HUDEP-2 (cell line): ENCODE measurements around the gene PSMB3.

Experiments
- DNase-seq, 76 experiments: peaks; one replicate each; lab custom pipeline; 2025; ENCODE audit not compliant: unreplicated experiment in 76 of 76; lab: John Stamatoyannopoulos, UW

The PSMB3 gene

DNA sequence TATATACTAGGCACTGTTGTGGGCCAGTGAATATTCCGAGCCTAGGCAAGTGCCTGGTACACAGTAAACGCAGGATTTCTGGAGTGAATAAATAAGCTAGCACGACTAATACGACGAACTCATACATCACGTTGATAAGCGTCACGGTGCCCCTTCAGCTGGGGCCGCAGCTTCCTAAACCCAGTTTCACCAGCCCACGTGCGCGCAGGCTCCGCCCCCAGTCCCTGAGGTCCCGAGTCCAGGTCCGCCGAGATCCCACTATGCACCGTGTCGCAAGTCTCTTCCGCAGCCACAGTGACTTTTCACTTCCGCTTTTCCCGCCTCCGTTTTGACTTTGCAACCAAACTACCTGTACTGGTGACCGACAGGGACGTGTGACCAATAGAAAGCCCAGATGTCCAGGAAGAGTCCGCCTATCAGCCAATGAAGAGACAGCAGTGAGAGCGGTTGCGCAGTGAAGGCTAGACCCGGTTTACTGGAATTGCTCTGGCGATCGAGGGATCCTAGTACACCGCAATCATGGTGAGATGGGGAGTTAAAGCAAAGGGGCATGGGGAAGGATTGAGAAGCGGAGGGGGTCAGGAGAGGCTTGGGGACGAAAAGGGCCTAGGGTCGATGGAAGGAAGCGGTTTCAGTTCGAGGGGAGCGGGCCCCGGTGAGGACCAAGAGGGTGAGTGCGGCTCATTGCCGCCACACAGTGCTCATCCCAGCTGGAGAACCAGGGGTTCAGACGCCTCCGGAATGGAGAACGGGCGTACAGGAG is at the start of gene PSMB3:
Gene PSMB3, plus strand, starts transcription at position 434 of the 763 bp plus-strand sequence. Its CDS starts 86 bp downstream, at position 520.
- DNase-seq = peak in 75 of 76 experiments; percentile 68 to 99 (median 97)

DNA sequence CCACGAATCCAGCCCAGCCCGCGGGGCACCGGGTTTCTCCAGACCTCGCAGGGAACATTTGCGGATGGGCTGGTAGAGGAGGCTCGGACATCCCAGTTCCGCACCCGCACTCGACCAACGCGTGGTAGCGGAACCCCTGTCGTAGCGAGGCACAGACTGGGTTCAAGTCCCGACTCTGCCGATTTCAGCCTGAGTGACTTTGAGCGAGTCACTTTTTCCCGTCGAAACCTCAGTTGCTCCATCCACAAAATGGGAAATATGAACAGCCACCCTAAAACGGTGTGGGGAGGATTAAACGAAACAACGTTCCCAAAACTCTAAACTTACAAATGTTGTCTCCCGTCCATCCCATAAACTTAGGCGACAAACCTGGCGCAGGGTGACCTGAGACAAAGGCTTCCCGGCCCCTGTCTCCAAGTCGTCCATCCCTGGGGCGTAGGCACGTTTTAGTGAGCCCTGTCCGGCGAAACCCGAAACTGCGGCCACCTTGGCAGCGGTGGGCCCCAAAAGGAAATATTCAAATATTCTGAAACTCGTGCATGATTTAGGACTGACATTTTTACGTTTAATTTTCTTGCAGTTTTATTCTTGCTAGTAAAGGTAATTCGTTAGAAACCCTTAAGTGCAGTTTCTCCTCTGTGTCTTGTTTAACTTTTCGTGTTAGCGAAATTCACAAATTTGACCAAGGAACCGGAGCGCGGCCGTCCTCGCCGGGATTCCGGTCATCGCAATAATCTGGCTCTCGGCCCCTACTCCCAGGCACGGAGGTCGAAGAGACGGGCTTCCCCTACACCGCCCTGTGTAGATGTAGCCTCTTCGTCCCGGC is 49.4 kb upstream of the PSMB3 start:
- peak in 28 of 76 experiments; percentile 11 to 61 (median 38) for DNase-seq

DNA sequence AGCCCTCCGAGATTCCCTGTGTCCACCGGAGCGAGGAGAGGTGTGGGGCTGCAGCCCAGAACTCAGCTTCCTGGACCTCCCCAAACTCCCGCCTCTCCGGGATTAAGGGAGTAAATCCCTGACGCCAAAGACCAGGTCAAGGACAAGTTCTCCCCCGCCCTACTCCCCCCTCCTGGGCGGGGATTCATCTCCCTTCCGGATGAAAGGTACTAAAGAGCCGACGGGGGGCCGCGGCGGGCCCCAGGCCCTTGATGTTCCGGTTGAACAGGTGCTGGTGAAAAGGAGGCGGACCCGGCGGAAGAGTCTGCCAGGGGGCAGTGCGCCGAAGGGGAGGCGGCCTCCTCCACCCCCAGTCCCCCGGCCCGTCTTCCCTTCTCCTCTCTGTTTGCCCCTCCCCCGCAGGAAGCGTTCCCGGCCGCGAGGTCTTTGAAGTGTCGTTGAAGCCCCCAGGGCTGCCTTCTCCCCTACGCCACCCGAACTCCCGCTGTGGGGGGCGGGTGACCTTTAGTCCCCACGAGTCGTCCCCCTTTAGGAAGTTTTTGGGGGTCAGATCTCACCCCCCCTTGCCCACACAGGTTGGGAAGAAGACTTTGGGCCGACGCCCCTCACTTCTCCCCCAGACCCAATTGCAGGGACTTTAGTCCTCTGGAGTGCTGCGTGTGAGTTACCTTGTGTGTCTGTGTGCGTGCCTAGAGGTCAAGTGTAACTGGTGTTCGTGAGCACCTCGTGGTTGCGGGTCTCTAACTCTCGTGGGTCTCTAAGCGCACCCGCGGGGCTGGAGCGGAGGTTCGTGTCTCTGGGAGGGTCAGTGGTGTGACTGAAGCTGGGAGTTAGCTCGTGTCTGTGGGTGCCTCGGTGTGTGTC is 48.6 kb upstream of the PSMB3 start:
- DNase-seq = peak in 66 of 76 experiments; percentile 5 to 80 (median 54)

DNA sequence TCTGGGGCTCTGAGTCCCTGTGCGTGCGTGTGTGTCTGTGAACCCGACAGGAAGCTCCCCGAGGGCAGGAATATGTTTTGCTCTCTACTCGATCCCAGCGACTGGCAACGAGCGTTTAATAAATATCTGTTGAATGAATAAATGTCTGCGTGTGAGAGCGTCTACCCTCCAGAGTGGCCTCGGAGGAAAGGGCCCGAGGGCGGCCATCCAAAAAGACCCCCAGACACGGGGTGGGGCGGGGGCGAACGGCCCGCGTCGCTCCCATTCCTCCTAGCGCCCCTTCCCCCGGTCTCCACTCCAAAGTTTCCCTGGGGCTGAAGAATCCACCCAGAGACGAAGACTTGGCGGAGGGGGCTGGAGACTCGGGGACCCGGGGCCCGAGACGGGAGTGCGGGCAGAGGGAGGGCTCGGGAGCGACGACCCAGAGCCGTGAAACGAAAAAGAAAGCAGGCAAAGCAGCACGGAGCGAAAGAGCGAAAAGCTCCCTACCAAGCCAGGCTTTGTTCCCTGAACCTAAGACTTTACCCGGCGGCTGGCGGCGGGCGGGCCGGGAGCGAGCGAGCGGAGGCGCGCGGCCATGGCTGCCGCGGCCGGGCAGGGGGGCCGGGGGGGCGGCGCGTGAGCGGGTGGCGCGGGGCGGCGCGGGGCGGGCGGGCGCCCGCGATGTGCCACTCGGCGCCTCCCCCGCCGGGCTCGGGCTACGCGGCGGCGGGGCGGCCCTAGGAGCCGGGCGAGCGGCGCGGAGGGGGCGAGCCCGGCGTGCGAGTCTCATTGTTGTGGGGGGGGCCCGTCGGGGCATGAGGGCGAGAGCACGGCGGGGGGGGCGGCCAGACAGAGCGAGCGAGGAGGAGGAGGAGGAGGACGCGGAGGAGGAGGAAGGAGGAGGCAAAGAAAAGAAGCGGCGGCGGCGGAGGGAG is 47.7 kb upstream of the PSMB3 start, which contains the start of gene MLLT6:
Gene MLLT6, plus strand, starts transcription at position 668 of the 917 bp plus-strand sequence. CDS start 360 bp downstream, outside the sequence.
- DNase-seq = peak in 59 of 76 experiments; percentile 16 to 77 (median 55)

GRCh38 chr17:38705523-38705802 is 47.1 kb upstream of the PSMB3 start:
- DNase-seq = peak in 1 of 76 experiments; percentile 44

DNA sequence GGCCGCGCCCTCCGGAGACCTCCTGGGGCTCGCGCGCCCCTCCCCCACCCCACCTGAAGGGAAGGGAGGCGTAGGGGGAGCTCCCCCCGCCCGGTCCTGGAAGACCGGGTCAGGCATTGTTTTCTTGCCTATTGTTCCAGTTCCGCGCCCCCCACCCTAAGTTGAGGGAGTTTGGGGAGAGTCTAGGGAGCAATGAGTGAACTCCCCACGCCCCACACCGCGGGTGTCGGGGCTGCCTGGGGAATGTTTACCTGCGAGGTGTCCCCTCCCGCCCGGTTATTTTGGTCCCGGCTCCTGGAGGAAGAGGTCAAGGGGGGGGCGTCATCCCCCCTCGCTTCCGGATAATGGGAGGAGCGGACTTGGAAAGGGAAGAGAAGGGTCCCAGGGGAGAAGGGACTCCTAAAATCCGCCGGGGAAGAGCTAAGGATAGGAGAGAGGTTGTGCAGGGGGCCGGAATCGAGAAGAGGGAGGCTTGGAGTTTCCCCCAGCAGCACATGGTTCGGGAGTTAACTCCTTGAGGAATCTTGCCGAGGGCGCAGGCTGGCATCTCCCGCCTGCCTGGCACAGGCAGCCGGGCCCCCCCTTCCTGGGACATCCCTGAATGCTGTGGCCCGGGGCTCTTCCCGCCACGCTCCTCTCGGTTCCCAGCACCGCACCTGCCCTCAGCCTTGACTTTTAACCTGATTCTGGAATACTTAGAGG is 46.6 kb upstream of the PSMB3 start:
- no peak for DNase-seq

GRCh38 chr17:38706505-38707216 is 45.9 kb upstream of the PSMB3 start:
- DNase-seq = no peak

GRCh38 chr17:38707678-38708351 is 44.7 kb upstream of the PSMB3 start:
- DNase-seq = no peak

- DNase-seq = no peak
Measured at GRCh38 chr17:38709104-38709820, 43.3 kb upstream of the PSMB3 start.

DNA sequence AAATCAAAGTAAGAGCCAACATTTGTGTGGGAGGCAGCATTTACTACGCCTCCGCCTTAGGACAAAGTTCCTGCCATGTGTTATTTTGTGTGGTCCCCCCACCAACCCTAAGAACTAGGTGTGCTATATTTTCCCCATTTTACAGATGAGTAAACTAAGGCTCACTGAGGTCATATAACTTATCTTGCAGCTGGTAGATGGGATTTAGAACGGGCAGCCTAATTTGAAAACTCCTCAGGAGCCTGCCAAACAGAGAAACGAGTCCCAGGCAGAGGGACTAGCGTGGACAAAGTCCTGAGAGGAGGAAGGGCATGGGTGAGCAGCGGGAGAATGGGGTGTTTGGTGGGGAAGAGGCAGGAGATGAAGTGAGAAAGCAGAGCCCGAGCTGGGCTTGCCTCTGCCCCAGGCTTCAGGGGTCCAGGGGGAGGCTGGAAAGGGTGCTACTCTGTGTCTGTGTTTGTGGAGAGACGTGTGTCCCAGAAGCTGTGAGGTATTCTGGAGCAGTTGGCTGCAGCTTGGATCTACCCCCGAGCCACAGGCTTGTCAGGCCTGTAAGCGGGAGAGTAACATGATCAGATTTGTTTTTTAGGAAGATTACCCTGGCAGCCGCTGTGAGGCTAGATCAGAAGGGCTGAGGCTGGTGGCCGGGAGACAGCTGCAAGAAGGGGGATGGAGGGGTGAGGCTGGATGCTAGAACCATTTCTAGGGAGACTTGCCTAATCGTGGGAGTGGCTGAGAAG is 42.5 kb upstream of the PSMB3 start:
- DNase-seq = no peak

GRCh38 chr17:38710604-38710962 is 42.0 kb upstream of the PSMB3 start:
- DNase-seq = no peak

DNA sequence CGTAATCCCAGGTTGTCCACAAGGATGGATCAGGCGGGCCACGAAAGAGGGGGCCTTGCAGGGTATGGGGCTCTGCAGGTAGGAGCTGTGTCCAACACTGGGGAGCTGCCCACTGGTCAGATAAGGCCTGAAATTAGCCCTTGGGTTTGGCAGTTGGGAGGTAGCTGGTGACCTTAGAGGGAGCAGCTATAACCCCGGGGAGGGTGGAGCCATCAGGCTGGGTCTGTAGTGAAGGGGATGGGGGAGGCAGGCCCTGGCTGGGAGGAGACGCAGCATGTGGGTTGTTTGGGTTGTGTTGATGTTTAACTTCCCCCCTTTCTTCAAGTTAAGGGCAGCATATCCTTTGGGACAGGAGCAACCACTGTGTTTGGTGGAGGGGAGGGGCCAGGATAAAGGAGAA is 41.6 kb upstream of the PSMB3 start:
- DNase-seq = no peak

DNA sequence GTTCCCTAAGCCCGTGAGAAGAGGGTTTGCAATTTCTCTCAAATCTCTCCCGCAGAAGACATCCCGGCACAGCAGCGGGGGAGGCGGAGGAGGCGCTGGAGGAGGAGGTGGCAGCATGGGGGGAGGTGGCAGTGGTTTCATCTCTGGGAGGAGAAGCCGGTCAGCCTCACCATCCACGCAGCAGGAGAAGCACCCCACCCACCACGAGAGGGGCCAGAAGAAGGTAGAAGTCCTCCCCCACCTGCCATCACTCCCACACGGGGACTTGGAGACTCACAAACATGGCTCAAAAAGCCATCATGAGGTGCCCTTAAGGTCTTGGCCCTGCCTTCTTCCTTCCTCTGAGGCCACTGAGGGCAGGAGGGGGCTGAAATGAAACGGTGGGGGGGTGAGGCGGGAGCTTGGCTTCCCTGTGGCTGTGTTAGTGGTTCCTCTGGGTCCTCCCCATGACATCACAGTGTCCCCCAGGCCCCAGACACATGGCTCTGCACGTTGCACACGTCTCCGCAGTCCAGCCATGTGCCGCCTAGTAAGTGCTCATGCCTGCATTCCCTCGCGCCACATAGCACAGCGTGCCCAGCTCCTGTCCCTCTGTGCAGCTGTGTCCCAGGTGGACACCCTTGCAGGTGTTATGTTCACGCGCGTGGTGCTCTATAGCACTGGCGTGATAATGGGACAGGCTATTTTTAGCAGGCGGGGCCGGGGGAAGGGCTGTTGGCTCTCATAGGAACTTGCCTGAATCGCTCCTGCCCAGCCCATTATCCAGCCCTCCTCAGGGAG is 40.6 kb upstream of the PSMB3 start:
- no peak for DNase-seq

DNA sequence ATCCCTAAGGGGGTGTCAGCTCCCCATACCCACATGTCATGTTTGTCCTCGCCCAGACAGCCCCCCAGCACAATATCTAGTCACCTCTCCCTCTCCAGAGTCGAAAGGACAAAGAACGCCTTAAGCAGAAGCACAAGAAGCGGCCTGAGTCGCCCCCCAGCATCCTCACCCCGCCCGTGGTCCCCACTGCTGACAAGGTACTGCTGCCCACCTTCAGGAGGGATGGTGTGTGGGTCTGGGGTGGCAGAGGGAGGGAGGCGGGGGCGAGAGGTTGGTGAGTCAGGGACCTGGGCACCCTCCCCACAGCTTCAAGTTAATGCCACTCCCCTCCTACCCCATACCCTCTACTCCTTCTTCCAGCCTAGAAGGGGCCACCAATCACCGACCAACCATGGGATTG is 39.9 kb upstream of the PSMB3 start:
- no peak for DNase-seq

DNA sequence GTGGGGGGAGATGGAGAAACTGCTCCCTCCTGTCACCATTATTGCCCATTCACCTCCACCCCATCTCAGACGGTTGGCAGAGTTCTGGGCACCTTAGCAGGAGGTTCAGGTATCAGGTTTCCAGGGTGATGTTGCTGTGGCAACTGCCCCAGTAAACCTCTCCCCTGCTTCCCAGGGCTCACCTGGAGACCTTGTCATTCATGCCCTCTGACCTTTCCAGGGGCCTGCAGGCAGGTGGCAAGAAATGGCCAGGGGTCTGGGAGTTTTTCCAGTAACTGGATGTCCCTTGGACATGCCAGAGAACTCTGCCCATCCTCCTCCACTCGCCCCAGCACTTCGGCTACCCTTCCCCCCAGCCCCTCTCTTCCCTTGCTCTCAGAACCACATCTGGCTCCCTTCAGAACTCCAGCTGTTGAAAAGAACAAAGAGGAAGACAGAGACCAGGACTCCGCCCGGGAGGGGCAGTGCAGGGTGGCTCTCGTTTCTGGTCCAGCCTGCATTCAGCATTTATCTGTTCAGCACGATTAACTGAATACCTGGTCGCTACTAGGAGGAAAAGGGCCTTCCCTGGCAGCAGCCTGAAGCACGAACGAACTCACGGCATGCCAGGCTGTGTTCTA is 39.0 kb upstream of the PSMB3 start:
- peak in 2 of 76 experiments; percentile 15 to 29 for DNase-seq
